ENCODE results near the gene PARD6B. TPM values are rescaled to one million over a fixed set of nuclear protein-coding genes. Genes with fewer than 3 reads are reported as not detected.

PARD6B gene
- total and polyA plus RNA-seq, 12 donors, result 1.3 to 7.1 (median 3.4) TPM

GRCh38 chr20:50794181-50794845 lies 62.9 kb downstream of the PARD6B start:
- 9% methylated on average over 35 of the region's 35 CpGs for WGBS, 2 donors

DNA sequence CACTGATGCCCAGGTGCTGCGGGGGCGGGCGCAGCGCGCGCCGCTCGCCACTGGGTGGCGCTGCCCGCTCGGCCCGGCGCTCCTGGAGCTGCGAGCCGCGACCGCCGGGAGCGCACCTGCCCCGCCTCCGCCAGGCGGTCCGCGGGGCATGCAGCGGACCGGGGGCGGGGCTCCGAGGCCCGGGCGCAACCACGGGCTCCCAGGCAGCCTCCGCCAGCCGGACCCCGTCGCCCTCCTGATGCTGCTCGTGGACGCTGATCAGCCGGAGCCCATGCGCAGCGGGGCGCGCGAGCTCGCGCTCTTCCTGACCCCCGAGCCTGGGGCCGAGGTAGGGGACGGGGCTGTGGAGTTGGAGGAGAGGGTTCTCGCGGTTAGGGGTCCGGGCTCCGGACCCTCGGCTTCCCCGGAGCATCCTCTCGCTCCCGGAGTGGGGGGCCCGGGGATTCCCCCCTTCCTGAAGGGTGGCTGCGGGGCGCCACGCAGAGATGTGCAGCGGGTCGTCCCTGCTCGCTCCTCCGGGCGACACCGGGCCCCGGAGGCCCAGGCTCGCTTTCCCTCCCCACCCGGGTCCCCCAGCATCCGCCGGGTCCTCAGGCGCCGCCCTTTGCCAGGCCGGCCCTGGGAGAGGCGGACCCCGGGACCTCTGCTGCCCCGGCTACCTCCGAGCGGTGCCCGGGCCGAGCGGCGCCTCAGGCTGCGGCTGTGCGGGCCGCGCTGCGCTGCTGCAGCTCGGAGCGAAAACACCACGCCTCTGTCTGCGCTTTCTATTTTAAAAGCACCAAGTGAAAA lies 63.7 kb downstream of the PARD6B start, which contains the start of gene BCAS4:
BCAS4 (plus strand) TSS at position 216 of the 789 bp plus-strand sequence; CDS start at position 239, 23 bp downstream.
- no peaks in the 10 kb centered on the region for H3K9me3 ChIP-seq
- TF ChIP-seq CTCF (IDR thresholded peaks at IDR 0.05), result peak in 8 of 9 donors; percentile 63 to 97 (median 82)
- H3K27ac ChIP-seq, result peak within 1 kb of the TSS in 4 of 10 donors; percentile 30 to 65 (median 41)
- intact Hi-C loops (cut with DNase I), result loop anchor here (2.0 to 10.0 kb wide), 9 partner anchors 120 to 510 kb away; partner anchors contain the start of genes ADNP (in 2 of the 10), DPM1 (in 2 of the 10) and MOCS3 (in 2 of the 10)
- 1% methylated on average over 92 of the region's 92 CpGs for WGBS, 2 donors
- H3K27me3 ChIP-seq, result peaks cover 0 to 19% (median 3%) of the 10 kb centered on the region in 7 donors
- peaks cover 0 to 34% (median 25%) of the 10 kb centered on the region in 9 donors for H3K4me1 ChIP-seq
- H3K36me3 ChIP-seq, result no peaks in the 10 kb centered on the region
- DNase-seq, result peak; percentile 34 to 73
- H3K4me3 ChIP-seq, result peak within 1 kb of the TSS; percentile 56 to 87 (median 78)
- ATAC-seq, result peak; percentile 64 to 86 (median 80)

More at GRCh38 chr20:50794181-50794845, 62.9 kb downstream of the PARD6B start:
- Histone ChIP-seq H3K27me3 (peaks cover 0 to 19% (median 3%) of the 10 kb centered on the region in 7 donors), H3K4me1 (peaks cover 0 to 34% (median 25%) of the 10 kb centered on the region in 9 donors), H3K9me3 (no peaks in the 10 kb centered on the region), H3K4me3 (peak overlapping the region in 9 of 10 donors; percentile 16 to 87 (median 78)), H3K36me3 (no peaks in the 10 kb centered on the region), H3K27ac (peak overlapping the region in 1 of 10 donors; percentile 20)
- DNase-seq, result no peak
- intact Hi-C loops (cut with DNase I), result loop anchor here (2.0 to 10.0 kb wide), 9 partner anchors 120 to 510 kb away; partner anchors contain the start of genes ADNP (in 2 of the 10), DPM1 (in 2 of the 10) and MOCS3 (in 2 of the 10)
- peak in 1 of 8 donors; percentile 9 for ATAC-seq
- TF ChIP-seq CTCF (IDR thresholded peaks at IDR 0.05), result peak in 1 of 9 donors; percentile 66

DNA sequence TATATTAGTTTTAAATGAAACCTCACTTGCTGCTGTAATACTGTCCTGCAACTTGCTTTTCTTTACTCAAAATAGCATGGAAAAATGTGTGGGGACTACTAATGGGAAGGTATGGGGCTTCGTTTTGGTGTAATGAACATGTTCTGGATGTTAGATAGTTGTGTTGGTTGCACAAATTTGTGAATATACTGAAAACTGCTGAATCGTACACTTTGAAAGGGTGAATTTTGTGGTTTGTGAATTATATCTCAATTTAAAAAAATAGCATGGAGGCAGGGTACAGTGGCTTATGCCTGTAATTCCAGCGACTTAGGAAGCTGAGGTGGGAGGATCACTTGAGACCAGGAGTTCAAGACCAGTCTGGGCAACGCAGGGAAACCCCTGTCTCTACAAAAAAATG lies 65.8 kb downstream of the PARD6B start:
- no peak for TF ChIP-seq CTCF (IDR thresholded peaks at IDR 0.05)
- intact Hi-C loops (cut with DNase I), result loop anchor here in 5 of 10 donors (10.0 kb wide), 3 partner anchors 118 to 508 kb away; no protein-coding TSS in a partner anchor
- Histone ChIP-seq H3K4me1 (peaks cover 0 to 20% (median 13%) of the 10 kb centered on the region in 9 donors), H3K27me3 (peaks cover 0 to 19% (median 2%) of the 10 kb centered on the region in 7 donors), H3K27ac (no peak overlapping the region), H3K9me3 (no peaks in the 10 kb centered on the region), H3K4me3 (no peak overlapping the region), H3K36me3 (no peaks in the 10 kb centered on the region)
- DNase-seq (no peak), ATAC-seq (no peak)
- WGBS, 2 donors, result 91 to 95% methylated on average over 4 of the region's 4 CpGs

- Histone ChIP-seq H3K27ac (no peak overlapping the region), H3K4me3 (no peak overlapping the region), H3K4me1 (peaks cover 0 to 20% (median 13%) of the 10 kb centered on the region in 9 donors), H3K27me3 (peaks cover 0 to 18% (median 0%) of the 10 kb centered on the region in 7 donors), H3K9me3 (no peaks in the 10 kb centered on the region), H3K36me3 (no peaks in the 10 kb centered on the region)
- intact Hi-C loops (cut with DNase I), result loop anchor here in 5 of 10 donors (10.0 kb wide), 3 partner anchors 116 to 506 kb away; no protein-coding TSS in a partner anchor
- 85 to 93% methylated on average over 7 of the region's 7 CpGs for WGBS, 2 donors
- ATAC-seq, result no peak
- TF ChIP-seq CTCF (IDR thresholded peaks at IDR 0.05), result no peak
- DNase-seq, result no peak
Observed at GRCh38 chr20:50798650-50799049, 67.3 kb downstream of the PARD6B start.

Data from heart right ventricle (tissue), 16 donors.